Stomach (tissue), 4 donors: ENCODE measurements around the gene CABP1.

Experiments used
- CTCF ChIP-seq, 7 experiments: fragments of 450-650 bp in 4 of 7; fragments of 200-600 bp in 3 of 7; sonication (generic) in 3 of 7; IDR thresholded peaks; one replicate each; pipeline ENCODE4 v1.5.1; 2016 to 2019; ENCODE audit warnings: antibody characterized with exemption in 7 of 7, control low read depth in 2 of 7, mild to moderate bottlenecking in 1 of 7
- EP300 ChIP-seq: sonication (generic); formaldehyde crosslinking; IDR thresholded peaks from one replicate; pipeline ENCODE4 v1.6.1; 2017; ENCODE audit warnings: antibody characterized with exemption
- POLR2A ChIP-seq, 4 donors: fragments of 450-650 bp; IDR thresholded peaks; one replicate each; pipeline ENCODE4 v1.6.1; 2016; ENCODE audit warnings: antibody characterized with exemption in 4 of 4, control low read depth in 2 of 4, mild to moderate bottlenecking in 1 of 4, moderate library complexity in 1 of 4
- POLR2AphosphoS5 ChIP-seq, 3 donors: sonication (generic); formaldehyde crosslinking; IDR thresholded peaks; one replicate each; pipeline ENCODE4 v1.6.1; 2016; ENCODE audit warnings: antibody characterized with exemption in 3 of 3

GRCh38 chr12:120697344-120697743, 56.9 kb downstream of the CABP1 start:
- TF ChIP-seq CTCF (IDR thresholded peaks at IDR 0.05) = no peak
- no peak for TF ChIP-seq POLR2AphosphoS5 (IDR thresholded peaks at IDR 0.05)
- no peak for TF ChIP-seq POLR2A (IDR thresholded peaks at IDR 0.05)
- no peak for TF ChIP-seq EP300
